Muscle of leg (tissue), 11 donors: ENCODE results near the gene TANGO6. TPM values are rescaled to one million over a fixed set of nuclear protein-coding genes. Genes with fewer than 3 reads are reported as not detected.

Experiments
- DNase-seq: peaks from one replicate; pipeline ENCODE4 v3.0.0; 2013
- H3K27ac ChIP-seq: one replicate; pipeline ENCODE4 v1.5.1; 2013; ENCODE audit warnings: mild to moderate bottlenecking, low read length, control low read depth
- H3K27me3 ChIP-seq: one replicate; pipeline ENCODE4 v1.6.1; 2013; ENCODE audit warnings: low read length; ENCODE audit not compliant: control insufficient read depth, insufficient read depth
- H3K36me3 ChIP-seq: one replicate; pipeline ENCODE4 v1.6.1; 2013; ENCODE audit warnings: low read length; ENCODE audit not compliant: control insufficient read depth, insufficient read depth
- H3K4me1 ChIP-seq: one replicate; pipeline ENCODE4 v1.6.1; 2013; ENCODE audit warnings: low read length; ENCODE audit not compliant: control insufficient read depth, insufficient read depth
- H3K4me3 ChIP-seq: one replicate; pipeline ENCODE4 v1.5.1; 2013; ENCODE audit warnings: low read length, control low read depth
- H3K9me3 ChIP-seq: replicated peaks from 2 replicates; pipeline ENCODE4 v1.6.1; 2013; ENCODE audit warnings: low read depth, low read length; ENCODE audit not compliant: control insufficient read depth
- WGBS: methylation state at CpG from one replicate; pipeline ENCODE4 v1.1.5; 2013; ENCODE audit warnings: missing lambda C conversion rate; ENCODE audit not compliant: insufficient coverage; 5-methylcytosine and 5-hydroxymethylcytosine counted together
- polyA plus RNA-seq, 8 donors: library from polyadenylated mRNA; unstranded; fragments of 120-200 nt; gene quantifications; one replicate each; pipeline versions ENCODE4 v1.2.1 to v1.2.3, GENCODE V29; 2013; ENCODE audit warnings: inconsistent platforms in 1 of 8, low replicate concordance in 1 of 8; ENCODE audit not compliant: insufficient read length in 8 of 8, insufficient read depth in 1 of 8
- total RNA-seq: library from RNA; stranded (reverse); fragments of 120-200 nt; gene quantifications from one replicate; pipeline ENCODE4 v1.2.4, GENCODE V29; 2013

The TANGO6 gene
- total and polyA plus RNA-seq, 9 donors, result 4.3 to 9.7 (median 5.4) TPM

- Histone ChIP-seq H3K27me3 (peaks cover 3% of the 10 kb centered on the region), H3K36me3 (peaks cover 66% of the 10 kb centered on the region), H3K4me1 (peaks cover 7% of the 10 kb centered on the region), H3K27ac (no peak overlapping the region), H3K4me3 (no peak overlapping the region), H3K9me3 (no peaks in the 10 kb centered on the region)
- 95% methylated on average over 25 of the region's 25 CpGs for WGBS
- DNase-seq, result no peak
These were observed 271.1 kb downstream of the TANGO6 start for GRCh38 chr16:69114346-69114975.

- Histone ChIP-seq H3K27me3 (no peaks in the 10 kb centered on the region), H3K36me3 (peaks cover 66% of the 10 kb centered on the region), H3K4me3 (no peak overlapping the region), H3K4me1 (peaks cover 7% of the 10 kb centered on the region), H3K27ac (no peak overlapping the region), H3K9me3 (no peaks in the 10 kb centered on the region)
- no peak for DNase-seq
- WGBS, result 97% methylated on average over 6 of the region's 6 CpGs
These were observed 271.6 kb downstream of the TANGO6 start for GRCh38 chr16:69114976-69115355.

- Histone ChIP-seq H3K36me3 (peaks cover 70% of the 10 kb centered on the region), H3K4me3 (no peak overlapping the region), H3K9me3 (no peaks in the 10 kb centered on the region), H3K27ac (no peak overlapping the region), H3K27me3 (no peaks in the 10 kb centered on the region), H3K4me1 (peaks cover 7% of the 10 kb centered on the region)
- DNase-seq, result no peak
- whole genome bisulfite sequencing, result 97% methylated on average over 5 of the region's 5 CpGs
These were observed 272.0 kb downstream of the TANGO6 start for GRCh38 chr16:69115361-69115760.

GRCh38 chr16:69115837-69116236 lies 272.5 kb downstream of the TANGO6 start:
- Histone ChIP-seq H3K27me3 (no peaks in the 10 kb centered on the region), H3K9me3 (no peaks in the 10 kb centered on the region), H3K27ac (no peak overlapping the region), H3K4me1 (peaks cover 7% of the 10 kb centered on the region), H3K36me3 (peaks cover 74% of the 10 kb centered on the region), H3K4me3 (no peak overlapping the region)
- DNase-seq, result no peak
- WGBS, result 20% methylated on average over 1 of the region's 1 CpG

- Histone ChIP-seq H3K27me3 (no peaks in the 10 kb centered on the region), H3K36me3 (peaks cover 78% of the 10 kb centered on the region), H3K4me3 (no peak overlapping the region), H3K4me1 (peaks cover 7% of the 10 kb centered on the region), H3K9me3 (no peaks in the 10 kb centered on the region), H3K27ac (peak overlapping the region; percentile 42)
- 65% methylated on average over 7 of the region's 7 CpGs for WGBS
- DNase-seq, result peak; percentile 58
These were observed 273.0 kb downstream of the TANGO6 start for GRCh38 chr16:69116256-69116875.

- H3K27ac ChIP-seq, result peak overlapping the region; percentile 42
- no peaks in the 10 kb centered on the region for H3K27me3 ChIP-seq
- H3K9me3 ChIP-seq, result no peaks in the 10 kb centered on the region
- DNase-seq, result peak; percentile 26
- no peak overlapping the region for H3K4me3 ChIP-seq
- peaks cover 7% of the 10 kb centered on the region for H3K4me1 ChIP-seq
- peaks cover 74% of the 10 kb centered on the region for H3K36me3 ChIP-seq
- WGBS, result 78% methylated on average over 3 of the region's 6 CpGs
These were observed 273.6 kb downstream of the TANGO6 start for GRCh38 chr16:69116906-69117305.

GRCh38 chr16:69118468-69118867 lies 275.1 kb downstream of the TANGO6 start:
- H3K27ac ChIP-seq, result no peak overlapping the region
- H3K9me3 ChIP-seq, result no peaks in the 10 kb centered on the region
- H3K27me3 ChIP-seq, result no peaks in the 10 kb centered on the region
- no peak for DNase-seq
- H3K36me3 ChIP-seq, result peaks cover 70% of the 10 kb centered on the region
- 80% methylated on average over 1 of the region's 2 CpGs for WGBS
- H3K4me1 ChIP-seq, result peaks cover 7% of the 10 kb centered on the region
- no peak overlapping the region for H3K4me3 ChIP-seq

- DNase-seq, result no peak
- Histone ChIP-seq H3K4me3 (no peak overlapping the region), H3K36me3 (peaks cover 68% of the 10 kb centered on the region), H3K27me3 (no peaks in the 10 kb centered on the region), H3K27ac (no peak overlapping the region), H3K9me3 (no peaks in the 10 kb centered on the region), H3K4me1 (peaks cover 7% of the 10 kb centered on the region)
- WGBS, result 95% methylated on average over 2 of the region's 2 CpGs
These were observed 275.7 kb downstream of the TANGO6 start for GRCh38 chr16:69118994-69119393.

- Histone ChIP-seq H3K4me3 (no peak overlapping the region), H3K36me3 (peaks cover 64% of the 10 kb centered on the region), H3K27me3 (no peaks in the 10 kb centered on the region), H3K9me3 (no peaks in the 10 kb centered on the region), H3K4me1 (peaks cover 7% of the 10 kb centered on the region), H3K27ac (no peak overlapping the region)
- DNase-seq, result no peak
- 96% methylated on average over 2 of the region's 2 CpGs for WGBS
These were observed 276.2 kb downstream of the TANGO6 start for GRCh38 chr16:69119536-69119935.

GRCh38 chr16:69120096-69120664 lies 276.8 kb downstream of the TANGO6 start:
- no peak overlapping the region for H3K4me3 ChIP-seq
- H3K27ac ChIP-seq, result no peak overlapping the region
- H3K4me1 ChIP-seq, result peaks cover 7% of the 10 kb centered on the region
- H3K9me3 ChIP-seq, result no peaks in the 10 kb centered on the region
- H3K27me3 ChIP-seq, result no peaks in the 10 kb centered on the region
- DNase-seq, result no peak
- peaks cover 58% of the 10 kb centered on the region for H3K36me3 ChIP-seq
- WGBS, result 96% methylated on average over 16 of the region's 19 CpGs
